HG02938 (cell line): ENCODE measurements around the gene OR52L1.
"Not testable (repeated sequence)": the region's sequence is repeated elsewhere in the genome, so short reads cannot be mapped to it uniquely, and the experiment has no call there.

ENCODE experiments used
- ATAC-seq: cut with Tn5 transposase; IDR thresholded peaks from one replicate; pipeline ENCODE4 v1.9.1; 2021; ENCODE audit warnings: mild to moderate bottlenecking, moderate library complexity; ENCODE audit not compliant: unreplicated experiment

The OR52L1 gene

DNA sequence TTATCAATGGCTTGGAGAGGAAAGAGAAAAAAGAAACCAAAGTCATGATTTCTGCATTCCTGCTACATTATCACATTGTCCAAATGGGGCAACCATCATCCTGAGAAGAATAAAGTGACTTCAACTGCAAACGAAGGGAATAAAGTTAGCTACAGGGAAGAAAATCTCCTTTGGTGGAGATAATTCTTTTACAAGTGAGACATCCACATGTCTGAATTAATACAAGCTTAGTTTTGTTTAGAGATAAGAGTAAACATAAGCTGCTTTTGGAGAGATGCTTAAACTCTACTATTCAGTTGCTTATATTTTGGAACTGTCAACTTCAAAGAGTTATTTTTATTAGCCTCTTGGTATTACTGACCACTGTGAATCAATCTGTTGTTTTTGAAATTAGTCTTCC, at the start of gene OR52L1:
Gene OR52L1 (minus strand): TSS at position 101 of the 400 bp plus-strand sequence. CDS start 55 bp downstream, at position 46.
- no peak for ATAC-seq

DNA sequence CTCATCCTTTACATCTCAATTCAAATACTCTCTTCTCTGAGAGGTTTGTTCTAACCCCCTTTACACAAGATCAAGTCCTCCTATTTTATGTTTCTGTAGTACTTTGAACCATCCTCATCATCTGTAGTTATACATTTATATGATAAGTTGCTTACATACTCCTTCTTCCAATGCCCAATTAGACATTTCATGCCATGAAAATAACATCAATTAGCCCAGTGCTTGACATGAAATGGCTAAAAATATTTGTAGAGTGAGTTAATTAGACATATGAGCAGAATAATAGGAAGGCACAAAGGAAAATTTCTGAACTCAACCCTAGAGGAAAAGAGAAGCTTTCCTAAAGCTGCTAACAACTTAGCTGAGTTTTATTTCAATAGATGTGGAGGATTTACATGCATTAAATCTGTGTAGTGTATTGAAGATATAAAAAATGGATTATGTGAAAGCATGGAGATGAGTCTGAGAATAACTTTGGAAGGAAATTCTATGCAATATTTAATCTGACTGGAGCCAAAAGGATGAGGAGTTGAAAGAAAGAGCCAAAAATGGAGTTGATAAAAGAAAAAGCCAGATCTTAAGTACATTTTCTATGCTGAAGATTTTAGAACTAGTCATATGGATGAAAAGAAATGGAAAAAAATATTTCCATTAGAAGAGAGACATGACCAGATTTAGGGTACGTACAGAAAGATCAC, 44.1 kb upstream of the OR52L1 start, which contains the start of gene OR56A1:
Gene OR56A1 (minus strand): TSS at position 51 of the 698 bp plus-strand sequence. CDS start 3,066 bp downstream, outside the sequence.
- no peak for ATAC-seq

DNA sequence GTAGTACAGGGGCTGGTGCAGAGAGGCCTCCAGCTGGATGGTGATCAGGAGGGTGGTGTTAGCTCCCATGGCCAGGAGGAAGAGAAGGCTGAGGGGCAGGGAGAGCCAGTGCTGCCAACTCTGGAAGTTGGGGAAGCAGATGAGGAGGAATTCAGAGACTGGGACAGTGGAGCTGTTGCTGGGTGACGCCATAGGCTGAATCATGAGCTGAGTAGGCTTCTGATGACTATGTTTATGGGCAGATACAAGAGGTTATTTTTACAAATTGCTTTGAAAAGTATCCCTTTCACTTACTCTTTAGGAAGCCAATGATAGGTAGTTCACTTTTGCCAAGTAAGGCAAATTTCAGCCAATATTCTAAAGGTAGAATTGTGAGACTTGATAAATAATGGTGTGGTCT, 40.7 kb upstream of the OR52L1 start:
- no peak for ATAC-seq

DNA sequence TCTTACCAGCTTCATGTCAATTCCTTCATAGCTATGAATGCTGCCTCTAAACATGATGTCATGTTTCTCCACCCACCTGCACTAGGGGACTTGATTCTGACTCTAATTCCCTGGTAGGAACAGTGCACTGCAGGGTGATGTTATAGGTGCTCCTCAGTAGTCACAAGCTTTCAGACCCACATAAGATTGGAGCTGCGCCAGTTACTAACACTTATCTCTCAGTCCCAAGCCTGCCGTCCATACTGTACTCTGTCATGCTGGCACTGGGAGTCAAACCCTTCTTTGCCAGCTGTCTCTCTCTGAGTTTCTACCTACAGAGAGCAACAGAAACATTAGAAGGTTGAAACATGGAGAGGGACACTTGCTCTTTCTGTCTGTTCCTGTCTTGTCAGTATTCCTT, 38.3 kb upstream of the OR52L1 start:
- no peak for ATAC-seq

DNA sequence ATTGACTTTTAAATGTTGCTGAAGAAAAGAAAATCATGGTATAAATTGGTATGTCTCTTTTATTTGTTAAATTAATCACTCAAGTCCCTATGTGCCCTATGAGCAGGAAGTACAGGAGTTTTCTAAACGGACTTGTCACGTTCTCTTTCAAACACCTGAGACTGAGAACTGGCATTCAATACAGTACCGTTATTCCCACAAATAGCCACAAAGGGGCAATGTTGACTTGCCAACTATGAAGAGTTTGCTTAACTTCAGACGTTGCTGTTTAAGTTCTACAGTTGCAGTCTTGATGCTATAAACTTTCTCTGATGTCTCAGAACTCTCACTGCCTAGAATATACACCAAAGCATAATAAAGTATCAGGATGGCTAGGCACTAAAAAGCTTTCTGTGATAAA, 36.2 kb upstream of the OR52L1 start:
- ATAC-seq, result peak; percentile 54

DNA sequence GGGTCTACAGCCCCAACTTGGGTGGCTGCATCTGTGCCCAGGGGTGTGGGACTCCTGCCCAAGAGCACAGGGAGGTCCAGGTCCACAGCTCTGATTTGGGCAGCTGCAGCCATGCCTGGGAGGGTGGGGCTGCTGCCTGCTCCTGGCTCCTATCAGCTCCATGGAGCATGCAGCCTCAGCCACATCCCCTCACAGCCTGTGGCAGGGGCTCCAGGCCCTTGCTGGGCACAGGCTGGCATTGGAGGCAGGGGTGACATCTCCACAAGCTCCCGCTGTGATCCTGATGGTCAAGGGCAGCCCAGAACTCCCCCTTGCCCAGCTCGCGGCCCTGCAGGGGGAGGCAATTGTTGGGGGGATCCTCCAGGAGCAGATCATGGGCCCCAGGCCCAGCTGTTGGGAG, 26.3 kb upstream of the OR52L1 start:
- no peak for ATAC-seq

DNA sequence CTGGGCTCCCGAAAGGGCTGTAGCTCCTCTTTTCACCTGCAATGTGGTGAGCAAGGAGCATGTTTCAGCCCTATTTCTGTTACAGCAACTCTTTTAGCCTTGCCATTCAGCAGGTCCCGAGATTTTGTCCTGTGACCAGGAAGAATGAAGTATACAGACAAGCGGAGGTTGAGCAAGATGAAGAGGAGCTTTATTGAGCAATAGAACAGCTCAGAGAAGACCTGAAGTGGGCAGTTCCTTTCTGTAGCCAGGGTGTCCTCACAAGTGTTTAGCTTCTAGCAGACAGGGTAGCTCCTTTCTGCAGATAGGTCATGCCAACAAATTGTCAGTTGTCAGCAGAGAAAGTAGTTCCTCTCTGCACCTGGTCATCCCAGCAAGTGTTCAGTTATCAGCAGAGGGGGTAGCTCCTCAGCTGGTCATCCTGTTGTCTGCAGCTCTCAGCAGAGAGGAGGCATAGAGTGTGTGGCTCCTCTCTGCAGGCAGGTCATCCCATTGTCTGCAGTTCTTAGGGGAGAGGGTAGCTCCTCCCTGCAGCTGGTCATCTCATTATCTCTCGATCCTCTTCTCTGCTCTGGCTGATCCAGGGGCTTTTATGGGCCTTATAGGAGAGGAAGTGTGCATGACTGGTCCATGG, 25.4 kb upstream of the OR52L1 start:
- ATAC-seq, result no peak

DNA sequence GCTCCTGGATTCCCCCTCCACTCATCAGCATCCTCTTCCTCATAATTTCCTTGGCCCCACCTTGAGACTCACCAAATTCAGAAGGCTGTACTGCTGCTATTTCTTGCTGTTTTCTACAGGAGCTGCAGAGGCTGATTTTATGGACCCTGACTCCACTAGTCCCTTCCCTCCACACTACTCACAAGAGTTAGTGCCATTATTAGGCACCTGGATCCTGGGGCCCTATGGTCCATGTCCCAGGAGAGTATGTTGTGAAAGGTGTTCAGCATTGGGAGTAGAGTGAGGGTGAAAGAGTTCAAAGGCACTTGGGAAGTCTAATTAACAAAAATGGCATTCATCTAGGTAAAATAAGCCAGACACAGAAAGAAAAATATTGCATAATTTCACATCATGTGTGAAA, 20.1 kb upstream of the OR52L1 start, which contains the start of gene OR56A4:
Gene OR56A4 (minus strand): TSS at position 101 of the 400 bp plus-strand sequence. CDS start 3,954 bp downstream, outside the sequence.
- ATAC-seq, result no peak

DNA sequence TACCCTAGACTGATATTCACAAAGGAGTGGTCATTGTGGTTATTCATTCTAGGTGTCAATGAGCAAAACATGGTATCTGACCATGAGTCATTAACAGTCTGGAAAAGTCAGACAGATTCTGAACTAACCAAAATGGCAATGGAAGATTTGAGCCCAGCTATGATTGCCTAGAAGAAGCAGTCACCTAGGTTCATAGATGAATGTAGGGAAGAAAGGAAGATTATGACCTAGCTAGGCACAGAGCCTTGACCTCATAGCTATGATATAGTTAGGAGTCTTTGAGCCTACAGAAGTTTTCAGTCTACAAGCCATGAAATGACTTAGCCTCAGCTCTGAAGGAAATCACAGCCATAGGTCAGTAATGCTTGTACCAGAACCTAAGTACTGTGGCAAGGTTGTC, 19.6 kb upstream of the OR52L1 start:
- no peak for ATAC-seq

DNA sequence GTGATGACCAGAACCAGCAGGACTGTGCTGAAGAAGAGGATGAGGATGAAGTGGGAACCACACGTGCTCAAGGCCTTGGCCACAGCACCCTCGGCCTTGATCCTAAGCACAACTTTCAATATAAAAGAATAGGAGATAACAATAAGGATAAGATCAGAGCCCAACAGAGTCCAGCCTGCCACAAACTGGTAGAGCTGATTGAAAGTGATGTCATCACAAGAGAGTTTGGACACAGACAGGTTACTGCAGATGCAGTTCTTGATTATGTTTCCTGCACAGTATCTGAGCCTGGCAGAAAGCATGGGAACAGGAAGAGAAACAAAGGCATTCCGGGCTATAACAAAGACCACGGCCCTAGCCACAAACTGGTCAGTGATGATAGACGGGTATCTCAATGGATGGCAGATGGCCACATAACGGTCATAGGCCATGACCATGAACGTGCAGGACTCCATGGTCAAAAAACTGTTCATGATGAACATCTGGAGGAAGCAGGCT, 15.5 kb upstream of the OR52L1 start:
- no peak for ATAC-seq

DNA sequence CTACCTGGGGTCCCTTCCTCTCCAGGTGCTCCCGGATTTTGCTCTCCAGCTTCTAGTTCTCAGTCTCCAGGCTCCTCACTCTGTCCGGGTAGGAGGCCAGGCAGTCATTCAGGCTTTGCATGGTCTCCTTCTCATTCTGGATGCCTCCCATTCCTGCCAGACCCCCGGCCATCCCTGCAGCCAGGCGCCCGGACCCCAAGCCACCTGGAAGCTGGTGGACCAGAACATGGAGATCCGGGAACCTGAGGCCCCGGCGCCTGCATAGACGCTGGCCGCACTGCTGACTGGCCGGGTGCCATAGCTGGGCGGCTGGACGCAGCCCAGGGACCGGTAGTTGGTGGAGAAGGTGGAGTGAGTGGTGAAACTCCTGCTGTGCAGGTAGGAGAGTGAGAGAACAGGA, 8.0 kb upstream of the OR52L1 start:
- ATAC-seq, result no peak

DNA sequence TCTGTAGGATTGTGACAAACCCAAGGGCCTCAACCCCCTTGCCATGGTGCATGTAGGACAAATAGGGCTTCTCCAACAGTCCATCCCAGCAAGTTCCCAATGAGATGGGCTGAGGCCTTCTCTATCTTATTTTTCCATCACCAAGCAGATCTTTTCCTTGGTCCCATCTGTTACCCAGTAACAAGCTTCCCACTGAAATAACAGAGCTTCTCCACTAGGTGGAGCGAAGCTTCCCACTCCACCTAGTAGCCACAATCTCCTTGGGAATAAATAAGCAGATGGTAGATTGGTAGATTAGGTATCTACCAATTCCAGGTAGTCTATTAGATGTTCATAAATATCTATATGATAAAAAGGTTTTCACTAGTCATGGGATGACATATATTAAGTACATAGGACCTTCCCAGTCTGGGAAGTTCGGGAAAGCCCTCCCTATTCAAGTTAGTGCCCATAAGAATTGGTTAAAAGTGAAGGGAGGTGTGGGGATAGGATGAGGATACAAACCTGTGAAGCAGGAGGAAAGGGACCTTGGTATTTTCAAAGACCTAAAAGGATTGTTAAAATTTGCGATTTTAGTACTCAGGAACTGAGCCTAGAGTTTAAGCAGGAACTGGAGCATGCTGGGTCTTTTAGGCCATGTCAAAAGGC, 5.9 kb upstream of the OR52L1 start:
- ATAC-seq, result no peak

DNA sequence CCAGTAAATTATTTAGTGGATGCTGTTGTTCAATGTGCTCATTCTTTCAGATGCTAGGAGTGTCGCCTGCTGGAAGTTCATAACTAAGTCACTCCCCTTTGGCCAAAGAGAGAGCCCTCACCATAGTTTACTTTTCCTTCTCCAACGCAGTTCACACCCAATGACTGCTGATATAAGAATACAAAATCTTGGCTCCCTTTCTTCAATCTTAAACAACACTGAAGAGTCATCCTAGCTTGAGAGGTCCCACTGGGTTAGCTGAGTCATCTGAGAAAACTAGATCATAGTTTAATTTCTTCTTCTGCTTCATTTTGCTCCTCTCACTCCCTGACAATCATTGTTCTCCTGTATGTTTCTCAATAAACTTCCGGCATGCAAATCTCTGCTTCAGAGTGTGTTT, 5.4 kb upstream of the OR52L1 start:
- ATAC-seq, result no peak

DNA sequence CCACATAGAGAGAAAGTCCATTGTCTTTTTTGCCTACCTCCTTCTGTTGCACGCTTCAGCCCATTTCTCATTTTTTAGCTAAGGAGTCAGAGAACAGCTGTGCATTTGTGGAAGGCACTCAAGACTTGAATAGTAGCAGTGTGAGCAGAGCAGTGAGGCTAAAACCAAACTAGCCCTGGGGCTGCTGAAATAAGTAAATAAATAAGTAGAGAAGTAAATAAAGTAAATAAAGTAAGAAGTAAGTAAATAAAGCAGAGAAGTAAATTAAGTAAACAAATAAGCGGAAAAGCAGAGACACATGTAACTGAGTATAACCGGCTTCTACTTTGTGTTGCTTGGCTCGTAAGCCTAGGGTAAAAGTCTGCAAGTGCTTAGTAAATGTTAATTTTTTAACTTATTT, 2.4 kb upstream of the OR52L1 start:
- ATAC-seq, result no peak

DNA sequence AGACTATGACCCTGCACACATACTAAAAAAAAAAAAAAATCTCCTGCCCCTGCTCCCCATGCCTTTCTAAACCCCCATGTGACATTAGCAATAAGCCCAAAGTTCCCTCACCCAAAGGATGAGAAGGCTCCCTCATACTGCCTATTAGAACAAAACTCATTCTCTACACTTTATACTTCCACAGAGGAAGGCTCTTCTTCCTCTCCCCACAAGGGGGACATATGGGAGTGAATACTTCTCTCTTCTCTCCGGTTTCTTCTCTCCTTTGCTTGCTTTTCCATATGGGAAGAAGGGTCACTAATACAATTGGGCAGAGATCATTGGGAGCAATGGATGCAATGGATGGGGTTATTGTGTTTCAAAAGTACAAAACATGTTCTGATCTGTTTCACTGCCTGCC, 3.3 kb downstream of the OR52L1 start:
- ATAC-seq, result no peak

DNA sequence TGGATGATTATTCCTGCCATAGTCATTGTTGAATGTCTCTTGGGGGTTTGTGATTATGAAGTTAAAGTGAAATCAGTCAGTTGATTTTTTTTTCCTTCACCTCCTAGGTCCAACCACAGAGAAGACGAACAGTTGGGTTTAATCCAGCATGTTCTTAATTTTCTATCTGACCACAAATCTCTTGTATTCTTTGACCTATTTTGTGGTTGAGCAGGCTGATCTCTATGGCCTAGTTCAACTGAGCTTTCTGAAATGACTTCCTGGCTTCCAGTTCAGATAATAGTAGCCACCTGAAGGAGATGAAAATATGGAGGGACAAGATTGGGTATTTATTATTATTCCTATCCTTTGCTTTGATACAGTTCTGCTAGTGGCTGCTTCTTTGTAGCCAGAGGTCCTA, 13.3 kb downstream of the OR52L1 start:
- ATAC-seq, result no peak

DNA sequence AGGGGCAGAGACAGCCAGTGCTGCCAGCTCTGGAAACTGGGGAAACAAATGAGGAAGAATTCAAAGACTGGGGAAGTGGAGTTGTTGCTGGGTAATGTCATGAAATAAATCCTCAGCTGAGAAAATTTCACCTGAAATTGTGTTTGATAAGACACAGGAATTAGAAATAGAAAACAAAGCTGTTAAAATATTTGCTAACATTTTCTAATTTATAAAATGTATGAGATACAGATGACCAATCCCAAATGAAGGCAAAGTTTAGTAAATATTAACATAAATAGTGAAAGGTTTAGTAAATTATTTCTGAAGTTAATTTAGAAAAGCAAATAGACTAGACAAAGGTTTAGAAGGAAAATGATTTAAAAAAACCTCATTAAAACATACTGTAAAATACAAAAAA, 18.4 kb downstream of the OR52L1 start, which contains the start of gene OR56A5:
Gene OR56A5 (minus strand): TSS at position 101 of the 400 bp plus-strand sequence. CDS start 0 bp downstream, at position 101.
- no peak for ATAC-seq

DNA sequence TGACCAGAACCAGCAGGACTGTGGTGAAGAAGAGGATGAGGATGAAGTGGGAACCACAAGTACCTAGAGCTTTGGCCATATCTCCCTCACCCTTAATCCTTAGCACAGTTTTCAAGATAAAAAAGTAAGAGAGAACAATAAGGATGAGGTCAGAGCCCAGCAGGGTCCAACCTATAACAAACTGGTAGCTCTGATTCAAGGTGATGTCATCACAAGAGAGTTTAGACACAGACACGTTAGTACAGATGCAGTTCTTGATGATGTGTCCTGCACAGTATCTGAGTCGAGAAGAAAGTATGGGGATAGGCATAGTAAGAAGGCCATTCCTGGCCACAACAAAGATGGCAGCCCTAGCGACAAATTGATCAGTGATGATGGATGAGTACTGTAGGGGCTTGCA, 19.1 kb downstream of the OR52L1 start:
- no peak for ATAC-seq

DNA sequence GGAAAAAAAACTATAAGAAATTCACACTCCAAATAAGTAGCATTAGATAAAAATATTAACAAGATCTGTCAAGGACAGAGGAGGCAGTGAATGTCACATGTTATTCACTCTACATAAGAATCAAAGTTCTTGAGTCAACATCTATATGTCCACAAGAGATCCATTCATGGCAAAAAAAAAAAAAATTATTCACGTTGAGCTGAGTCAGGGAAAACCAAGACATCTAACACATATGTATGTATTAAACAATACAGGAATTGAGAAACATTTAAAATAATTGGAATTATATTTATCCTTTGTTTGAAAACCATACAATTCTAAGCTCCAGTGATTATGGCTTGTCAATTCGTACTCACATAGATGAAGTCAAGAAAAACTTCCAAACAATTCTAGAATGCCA, 19.8 kb downstream of the OR52L1 start:
- ATAC-seq, result no peak

DNA sequence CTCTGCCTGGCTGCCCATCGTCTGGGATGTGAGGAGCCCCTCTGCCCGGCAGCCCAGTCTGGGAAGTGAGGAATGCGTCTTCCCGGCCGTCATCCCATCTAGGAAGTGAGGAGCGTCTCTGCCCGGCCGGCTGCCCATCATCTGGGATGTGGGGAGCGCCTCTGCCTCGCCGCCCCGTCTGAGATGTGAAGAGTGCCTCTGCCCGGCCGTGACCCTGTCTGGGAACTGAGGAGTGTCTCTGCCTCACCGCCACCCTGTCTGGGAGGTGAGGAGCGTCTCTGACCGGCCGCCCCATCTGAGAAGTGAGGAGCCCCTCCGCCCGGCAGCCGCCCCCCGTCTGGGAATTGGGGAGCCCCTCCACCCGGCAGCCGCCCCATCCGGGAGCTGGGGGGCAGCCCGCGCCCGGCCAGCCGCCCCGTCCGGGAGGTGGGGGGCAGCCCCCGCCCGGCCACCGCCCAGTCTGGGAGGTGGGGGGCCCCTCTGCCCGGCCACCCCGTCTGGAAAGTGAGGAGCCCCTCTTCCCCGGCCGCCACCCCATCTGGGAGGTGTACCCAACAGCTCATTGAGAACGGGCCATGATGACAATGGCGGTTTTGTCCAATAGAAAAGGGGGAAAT, 26.0 kb downstream of the OR52L1 start:
- ATAC-seq, result not testable (repeated sequence)

DNA sequence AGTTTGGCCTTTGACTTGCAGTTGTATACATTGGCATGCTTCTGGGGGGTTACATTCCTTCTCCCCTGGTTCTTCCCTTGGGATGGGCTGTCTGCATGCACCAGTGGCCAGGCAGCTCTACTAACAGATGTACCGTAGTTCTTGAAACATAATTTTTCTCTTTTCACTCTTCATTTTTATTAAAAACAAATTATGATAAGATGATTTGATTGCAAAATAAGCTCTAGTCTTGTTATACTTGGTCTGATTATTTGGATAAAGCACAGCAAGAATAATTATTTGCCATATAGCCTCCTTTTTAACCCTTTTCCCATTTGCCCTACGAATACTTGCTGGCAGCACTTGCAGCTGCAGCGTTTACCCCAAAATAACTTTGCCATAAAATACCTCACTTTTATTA, 31.2 kb downstream of the OR52L1 start:
- ATAC-seq, result no peak
